Activated CD8-positive, alpha-beta memory T cell treated with anti-CD3 and anti-CD28 coated beads, Interleukin-2, amount 50 U/mL, for 1 hour (primary cell): ENCODE data around the gene DENND2A.

Experiments used
- DNase-seq: peaks from one replicate; pipeline ENCODE4 v3.0.0-alpha.2; 2020; ENCODE audit errors: extremely low read depth

DENND2A gene

DNA sequence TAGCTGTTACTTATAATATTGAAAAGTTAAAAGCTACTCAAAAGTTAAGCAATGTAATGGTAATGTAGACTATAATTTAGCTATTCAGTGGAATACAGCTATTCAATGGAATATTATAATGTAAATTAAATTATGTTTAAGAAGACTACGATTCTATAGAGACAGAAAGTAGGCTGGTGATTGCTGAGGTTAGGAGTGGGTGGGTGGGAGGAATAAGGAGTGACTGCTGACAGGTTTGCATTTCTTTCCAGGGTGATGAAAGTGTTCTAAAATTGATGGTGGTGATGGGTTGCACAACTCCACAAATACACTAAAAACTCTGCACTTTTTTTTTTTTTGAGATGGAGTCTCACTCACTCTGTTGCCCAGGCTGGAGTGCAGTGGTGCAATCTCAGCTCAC lies 21.4 kb downstream of the DENND2A start:
- no peak for DNase-seq

DNA sequence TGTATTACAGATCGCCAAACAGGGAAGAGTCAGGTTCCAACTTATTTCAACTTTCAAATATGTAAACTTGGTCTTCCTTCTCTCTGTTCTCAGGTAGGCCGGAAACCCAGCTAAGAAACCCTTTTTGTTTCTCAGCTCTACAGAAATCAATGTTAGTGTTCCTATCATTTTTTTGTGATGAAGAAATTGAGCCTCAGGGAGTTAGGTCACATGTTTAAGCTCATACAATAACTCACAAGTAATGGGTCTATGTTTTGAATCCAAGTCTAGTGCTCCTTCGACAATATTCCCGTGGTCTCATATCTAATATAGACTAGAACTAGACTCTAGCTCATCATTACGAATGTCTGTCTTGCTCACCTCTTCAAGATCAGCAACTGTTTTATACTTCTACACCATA lies 22.3 kb downstream of the DENND2A start:
- no peak for DNase-seq

DNA sequence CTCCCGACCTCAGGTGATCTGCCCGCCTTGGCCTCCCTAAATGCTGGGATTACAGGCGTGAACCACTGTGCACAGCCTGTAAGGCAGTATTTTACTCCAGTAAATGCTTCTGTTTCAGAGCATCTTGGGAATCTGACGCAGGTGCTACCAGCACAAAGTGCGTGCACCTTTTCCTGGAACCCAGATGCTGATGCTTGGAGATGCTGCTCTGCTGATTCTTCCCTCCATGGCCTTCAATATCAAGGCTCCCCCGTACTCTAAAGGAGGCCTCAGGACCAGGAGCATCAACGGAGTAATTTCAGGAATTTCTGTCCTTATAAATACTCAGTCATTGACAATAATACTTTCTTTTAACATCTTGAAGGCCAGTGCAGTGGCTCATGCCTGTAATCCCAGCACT lies 23.5 kb downstream of the DENND2A start:
- no peak for DNase-seq

DNA sequence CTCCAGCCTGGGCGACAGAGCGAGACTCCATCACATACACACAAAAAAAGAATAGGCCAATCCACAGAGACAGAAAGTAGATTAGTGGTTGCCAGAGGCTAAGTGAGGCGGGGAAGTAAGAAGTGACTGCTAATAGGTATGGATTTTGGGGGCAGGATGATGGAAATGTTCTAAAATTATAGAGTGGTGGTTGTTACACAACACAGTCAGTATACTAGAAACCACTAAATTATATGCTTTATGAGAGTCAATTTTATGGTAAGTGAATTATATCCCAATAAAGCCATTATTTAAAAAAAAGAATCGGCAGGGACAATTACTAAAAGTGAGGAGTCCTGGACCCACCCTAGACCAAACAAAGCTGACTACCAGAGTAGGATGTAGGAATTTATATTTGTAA lies 24.3 kb downstream of the DENND2A start:
- DNase-seq, result no peak

DNA sequence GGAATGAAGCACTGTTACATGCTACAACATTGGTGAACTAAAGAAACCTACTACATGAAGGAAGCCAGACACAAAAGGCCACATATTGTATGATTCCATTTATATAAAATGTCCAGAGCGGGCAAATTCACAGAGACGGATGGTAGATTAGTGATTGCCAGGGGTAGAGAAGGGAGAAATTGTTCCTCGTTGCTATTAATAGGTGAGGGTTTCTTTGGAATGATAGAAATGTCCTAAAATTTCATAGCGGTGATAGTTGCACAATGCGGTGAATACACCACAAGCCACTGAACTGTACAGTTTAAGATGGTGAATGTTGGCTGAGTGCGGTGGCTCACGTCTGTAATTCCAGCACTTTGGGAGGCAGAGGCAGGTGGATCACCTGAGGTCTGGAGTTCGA lies 29.0 kb downstream of the DENND2A start:
- DNase-seq, result no peak

DNA sequence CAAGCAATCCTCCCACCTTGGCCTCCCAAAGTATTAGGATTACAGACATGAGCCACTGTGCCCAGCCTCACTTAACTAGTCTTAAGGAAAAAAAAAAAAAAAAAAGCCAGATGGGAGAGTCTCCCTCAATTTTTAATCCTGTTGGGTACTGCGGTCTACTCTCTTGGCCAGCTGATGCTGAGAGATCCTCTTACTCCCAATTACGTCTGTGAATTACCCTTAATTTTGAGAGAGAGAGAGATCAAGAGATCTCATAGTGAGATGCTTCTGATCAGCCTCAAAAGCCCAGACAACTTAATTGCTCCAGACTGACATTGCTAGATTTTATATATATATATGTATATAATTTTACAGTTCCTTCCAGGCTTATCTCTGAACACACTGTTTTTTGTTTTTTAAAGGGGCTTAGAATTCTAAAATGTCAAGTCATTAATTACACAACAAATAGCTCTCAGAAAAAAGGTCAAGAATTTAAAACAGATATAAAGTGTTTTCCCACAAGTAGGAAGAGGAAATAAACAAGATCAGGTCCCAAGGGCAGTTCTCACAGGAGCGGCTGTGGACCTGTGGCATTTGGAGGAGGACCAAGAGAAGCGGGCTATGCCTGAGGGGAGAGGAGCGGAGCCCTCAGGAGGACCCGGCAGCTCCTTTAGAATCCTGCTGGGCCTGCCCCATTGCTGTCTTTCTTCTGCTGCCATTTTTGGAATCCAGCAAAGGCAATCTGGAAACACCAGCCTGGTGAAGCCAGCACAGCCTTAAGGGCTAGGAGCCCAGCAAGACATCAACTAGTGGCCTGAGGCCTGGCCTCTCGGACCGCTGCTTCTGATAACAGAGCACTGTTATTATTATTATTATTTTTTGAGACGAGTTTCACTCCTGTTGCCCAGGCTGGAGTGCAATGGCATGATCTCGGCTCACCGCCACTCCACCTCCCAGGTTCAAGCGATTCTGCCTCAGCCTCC lies 30.1 kb downstream of the DENND2A start:
- DNase-seq, result no peak

DNA sequence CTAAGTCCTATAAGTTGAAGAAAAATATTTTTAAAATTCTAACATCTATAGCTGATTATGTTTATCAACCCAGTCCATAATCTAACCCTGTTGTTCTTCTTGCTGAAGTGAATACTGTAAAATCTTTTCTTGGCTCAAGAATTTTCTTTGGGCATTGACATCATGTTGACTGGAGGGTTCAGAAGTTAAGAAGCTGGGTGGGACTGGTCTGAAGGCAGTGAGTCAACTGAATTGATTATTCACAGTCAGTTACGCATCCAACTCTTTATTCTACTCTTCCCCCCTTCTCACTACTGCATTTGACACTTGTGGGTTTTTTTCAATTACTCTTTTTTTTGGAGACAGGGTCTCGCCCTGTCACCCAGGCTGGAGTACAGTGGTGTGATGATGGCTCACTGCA lies 31.0 kb downstream of the DENND2A start:
- DNase-seq, result no peak

DNA sequence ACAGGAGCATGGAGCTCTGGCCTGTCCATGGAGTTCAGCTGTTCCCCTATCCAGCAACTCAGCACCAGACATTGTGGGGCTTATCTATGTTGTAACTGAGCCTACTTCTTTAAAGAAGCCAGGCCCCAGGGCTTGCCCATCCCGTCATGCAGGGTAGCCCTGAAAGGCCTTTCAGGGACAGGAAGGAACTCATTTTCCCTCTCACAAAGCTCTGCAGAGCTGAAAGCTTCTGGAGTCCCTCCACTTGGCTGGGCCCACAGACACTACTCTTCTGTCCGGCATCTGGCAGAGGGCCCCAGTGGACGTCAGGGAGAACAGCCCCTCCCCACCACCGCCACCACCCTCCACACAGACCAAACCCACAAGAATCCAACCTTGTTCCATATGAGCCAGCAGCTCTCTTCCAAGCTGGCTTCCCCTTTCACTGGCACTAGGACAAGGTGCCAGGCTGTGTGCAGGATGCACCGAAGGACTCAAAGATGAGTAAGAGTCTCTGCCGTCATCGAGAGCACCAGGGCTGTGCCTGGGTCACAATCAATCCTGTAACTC lies 33.1 kb downstream of the DENND2A start:
- DNase-seq, result no peak

DNA sequence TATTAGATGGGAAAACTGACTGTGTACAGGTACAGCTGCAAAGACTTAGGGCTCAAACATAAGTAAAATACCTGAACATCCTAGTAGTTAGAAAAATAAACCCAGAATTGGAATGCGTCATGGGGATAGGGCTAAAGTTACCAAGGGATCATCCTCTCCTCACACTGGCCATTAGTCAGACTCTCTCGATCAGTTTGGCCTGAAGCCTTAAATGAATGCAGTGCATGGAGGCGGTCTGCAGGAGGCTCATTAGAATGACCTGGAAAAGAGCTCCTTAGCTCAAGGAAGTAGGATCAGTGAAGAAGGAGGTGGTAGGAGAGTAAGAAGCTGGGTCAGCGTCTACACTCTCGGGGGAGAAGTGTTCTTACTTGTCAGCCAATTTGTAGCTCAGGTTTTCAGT lies 35.3 kb downstream of the DENND2A start:
- no peak for DNase-seq

DNA sequence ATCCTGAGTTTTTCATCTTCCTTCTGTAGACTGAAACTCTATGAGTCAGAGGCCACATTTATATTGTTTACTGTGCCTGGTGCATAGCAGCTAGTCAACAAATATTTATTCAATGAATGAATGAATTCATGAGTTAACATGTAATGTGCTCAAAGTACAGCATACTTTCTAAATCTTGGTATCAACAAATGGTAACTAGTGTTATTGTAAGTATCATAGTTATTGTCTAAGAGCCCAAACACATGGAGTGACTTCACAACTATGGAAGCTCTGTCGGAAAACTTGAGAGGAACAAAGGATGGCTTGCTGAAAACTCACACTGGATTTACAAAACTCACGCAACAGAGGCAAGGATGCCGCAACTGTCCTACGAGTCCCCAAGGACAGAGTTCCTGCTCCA lies 35.9 kb downstream of the DENND2A start:
- DNase-seq, result no peak

DNA sequence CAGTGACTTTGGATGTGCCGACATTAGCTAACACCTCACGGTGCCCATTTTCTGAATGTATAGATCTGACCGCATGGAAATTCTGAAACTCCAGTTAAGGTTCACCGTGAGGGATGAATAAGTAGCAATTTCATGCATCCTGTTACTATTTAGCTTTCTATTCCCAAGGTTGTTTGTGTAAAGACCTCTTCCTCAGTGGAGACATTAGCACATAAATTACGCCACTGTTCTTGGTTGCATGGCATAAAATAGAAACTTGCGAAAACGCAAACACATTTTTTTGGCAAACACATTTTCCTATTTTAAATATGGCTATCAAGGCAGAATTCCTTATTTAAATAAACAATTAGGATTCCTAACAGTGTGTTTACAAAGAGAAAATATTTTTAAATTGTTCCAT lies 36.5 kb downstream of the DENND2A start:
- no peak for DNase-seq

DNA sequence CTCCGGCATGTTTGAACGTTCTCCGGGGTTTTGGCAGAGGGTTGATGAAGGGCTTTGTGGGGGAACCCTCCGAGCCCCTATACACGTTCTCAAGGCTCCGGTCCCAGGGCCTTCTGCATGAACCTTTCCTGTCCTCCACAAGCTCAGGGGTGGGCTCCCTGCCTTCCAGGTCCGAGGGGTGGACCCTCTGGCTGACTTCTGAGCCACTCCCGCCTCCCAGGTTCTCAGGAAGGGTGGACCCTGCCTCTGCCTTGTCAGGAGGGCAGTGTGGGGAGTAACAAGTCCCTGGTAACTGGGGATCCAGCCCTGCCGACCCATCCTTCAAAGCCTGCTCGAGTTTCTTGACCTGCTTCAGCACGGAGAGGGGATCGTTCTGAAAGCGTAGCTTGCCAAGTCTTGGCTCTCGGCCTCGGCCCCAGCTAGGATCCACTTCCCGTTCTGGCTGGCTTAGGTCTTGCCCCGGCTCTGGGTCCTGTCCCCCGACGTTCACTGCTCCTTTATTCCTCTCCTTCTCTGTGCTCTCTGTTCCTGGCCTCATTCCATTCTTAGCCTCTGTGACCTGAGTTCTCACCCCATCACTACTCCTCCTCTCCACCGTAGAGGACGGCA lies 38.9 kb downstream of the DENND2A start:
- DNase-seq, result no peak

DNA sequence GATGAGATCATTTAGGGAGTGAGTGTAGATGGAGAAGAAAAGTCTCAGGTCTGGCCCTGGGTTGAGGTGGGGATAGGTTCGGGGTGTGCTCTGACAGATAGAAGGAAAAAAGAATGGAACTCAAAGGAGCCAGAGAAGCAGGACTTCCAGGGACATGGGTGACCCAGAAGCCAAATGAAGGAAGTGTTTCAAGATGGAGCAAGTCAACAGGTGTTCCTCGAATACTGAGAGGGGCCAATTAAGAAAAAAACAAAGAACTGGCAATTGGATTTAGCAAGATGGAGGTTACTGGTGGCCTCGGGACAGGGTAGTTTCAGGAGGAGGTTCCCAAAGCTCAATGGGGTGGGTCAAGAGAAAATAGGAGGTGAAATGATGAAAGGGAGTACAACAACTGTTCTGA lies 40.3 kb downstream of the DENND2A start:
- no peak for DNase-seq

DNA sequence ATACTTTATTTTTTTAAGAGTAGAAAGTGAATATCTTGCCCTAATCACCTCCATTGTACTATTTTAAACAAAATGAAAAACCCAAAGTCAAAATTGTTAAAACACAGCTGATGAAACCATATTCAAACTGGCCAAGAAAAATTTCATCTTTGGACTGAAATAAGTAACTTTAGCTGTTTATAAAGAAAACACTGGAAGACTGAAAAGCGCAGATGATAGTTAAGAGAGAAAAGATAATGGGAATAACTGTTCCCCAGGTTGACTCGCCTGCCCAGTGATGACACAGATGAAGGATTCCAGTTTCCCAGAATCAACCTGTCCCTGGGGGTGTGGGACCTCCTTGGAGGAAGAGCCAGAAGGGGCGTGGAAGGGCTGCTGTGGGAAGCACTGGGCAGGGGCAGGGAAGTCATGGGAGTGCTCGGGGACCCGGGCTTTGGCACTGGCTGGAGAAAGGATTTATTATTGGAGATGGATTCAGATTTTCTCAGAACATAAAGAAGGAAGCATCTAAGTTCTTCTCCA lies 43.1 kb downstream of the DENND2A start:
- no peak for DNase-seq

DNA sequence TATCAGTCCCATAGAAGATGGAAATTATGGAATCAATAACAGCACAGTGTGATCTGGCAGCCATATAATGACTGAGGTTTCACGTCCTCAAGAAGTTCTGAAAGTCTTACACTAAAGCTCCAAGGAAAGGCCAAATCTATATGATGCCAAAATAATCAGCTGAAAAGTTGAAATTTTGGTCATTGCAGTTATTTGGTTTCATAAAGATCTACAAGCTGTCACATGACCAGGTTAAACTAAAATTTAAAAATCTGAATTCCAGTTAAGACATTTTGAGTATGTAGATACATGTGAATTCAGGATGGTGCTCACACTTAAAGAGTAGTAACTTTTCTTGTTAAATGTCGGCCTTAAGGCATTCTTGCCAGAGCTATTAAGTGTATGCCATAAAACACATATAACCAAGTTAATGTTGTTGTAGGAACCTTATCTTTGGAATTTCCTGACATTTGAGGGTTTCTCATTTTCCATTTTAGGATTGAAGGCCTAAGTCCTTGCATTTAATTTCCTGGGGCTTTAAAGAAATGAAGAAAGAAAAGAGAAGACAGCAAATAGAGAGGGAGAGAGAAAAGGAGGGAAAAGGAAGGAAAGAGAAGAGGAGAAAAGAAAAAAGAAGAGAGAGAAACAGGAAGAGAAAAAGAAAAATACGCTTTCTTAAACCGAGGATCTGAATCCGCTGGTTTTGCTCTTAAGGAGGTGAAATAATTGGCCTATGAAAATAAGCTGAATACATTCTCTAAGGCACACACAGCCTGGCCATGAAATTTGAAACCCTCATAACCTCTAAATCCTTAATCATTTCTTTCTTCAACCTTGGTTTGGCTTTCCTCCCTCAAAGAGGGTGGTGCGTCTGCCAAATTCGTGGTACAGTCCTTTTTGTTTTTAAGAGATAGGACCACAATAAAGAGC lies 43.8 kb downstream of the DENND2A start:
- no peak for DNase-seq

DNA sequence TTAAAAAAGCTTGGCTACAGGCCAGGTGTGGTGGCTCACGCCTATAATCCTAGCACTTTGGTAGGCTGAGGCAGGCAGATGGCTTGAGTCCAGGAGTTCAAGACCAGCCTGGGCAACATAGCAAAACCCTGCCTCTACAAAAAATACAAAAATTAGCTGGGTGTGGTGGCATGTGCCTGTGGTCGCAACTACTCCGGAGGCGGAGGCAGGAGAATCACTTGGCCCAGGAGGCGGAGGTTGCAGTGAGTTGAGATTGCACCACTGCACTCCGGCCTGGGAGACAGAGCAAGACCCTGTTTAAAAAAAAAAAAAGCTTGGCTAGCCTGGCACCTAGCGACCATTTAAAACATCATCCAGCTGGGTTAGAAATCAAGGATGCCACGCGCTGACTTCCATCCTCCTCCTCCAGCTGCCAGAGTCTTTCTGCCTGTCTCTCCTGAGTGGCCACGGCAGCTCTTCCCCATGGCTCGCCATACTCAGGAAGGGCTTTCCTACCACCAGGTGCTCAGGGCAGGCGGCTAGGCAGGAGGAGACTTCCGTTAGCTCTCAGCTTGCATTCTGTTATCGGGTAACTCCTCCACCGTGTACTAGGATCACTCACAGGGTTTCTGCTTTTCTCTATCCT lies 45.0 kb downstream of the DENND2A start:
- DNase-seq, result no peak

DNA sequence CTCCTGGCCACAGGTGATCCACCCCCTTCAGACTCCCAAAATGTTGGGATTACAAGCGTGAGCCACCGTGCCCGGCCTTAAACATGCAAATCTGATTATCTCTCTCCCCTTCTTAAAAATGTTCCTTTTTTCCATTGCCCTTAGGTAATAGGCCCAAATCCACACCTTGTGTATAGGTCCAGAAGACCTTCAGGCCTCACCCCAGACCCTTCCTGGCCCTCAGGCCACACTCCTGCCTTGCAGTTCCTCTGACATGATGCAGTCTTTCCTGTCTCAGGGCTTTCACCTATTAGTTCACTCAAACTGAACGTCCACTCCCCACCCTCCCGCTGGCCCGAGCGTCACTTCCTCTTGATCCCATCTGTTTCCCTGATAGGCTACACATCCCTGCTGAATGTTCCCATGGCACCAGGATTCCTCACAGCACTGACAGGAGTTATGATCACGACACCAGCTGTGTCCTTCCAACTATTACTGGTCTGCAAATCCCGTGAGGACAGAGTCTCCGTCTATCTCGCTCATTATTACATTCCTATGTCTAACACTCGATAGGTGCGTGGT lies 46.4 kb downstream of the DENND2A start:
- DNase-seq, result no peak

DNA sequence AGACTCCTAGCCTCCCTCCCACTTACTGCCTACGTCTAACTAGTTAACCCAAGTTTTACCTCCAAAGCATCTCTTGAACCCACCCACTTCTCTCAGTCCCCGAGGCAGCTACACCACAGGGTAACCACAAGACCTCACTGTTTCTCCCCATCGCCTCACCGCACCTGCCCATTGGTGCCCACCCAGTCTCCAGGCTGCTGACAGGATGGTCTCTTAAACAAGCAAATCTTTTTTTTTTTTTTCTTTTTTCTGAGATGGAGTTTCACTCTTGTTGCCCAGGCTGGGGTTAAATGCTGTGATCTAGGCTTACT lies 47.0 kb downstream of the DENND2A start:
- DNase-seq, result no peak

DNA sequence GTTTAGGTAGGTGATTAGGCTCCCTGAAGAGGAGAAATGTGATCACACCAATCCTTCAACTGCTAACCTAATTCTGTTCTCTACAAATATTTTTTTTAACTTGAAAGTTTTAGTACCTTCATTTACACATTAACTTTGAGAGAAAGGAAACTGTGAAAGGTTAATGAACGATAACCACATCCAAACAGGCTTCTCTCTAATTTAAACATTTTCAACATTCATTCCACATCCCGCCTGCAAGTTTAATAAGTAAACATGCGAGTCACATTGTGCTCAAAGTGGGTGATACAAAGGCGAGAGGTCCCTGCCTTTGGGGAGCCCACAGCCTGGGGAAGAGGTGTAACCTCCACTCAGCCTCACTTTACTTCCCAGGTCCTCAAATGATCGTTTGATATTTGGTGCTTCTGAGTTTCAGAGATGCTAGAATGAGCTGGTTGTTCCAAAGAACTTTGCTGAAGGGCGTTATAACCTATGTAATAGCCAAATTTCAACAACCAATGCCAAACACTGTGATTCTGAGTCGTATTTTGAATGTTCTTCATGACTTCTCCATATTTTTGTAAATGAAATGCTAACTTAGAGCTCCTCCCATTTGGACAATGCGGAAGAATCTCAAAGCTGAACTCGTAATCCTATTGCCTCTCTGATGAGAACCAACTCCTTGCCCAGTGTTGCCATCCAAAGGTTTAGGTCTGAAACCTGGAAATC lies 47.5 kb downstream of the DENND2A start:
- DNase-seq, result no peak

DNA sequence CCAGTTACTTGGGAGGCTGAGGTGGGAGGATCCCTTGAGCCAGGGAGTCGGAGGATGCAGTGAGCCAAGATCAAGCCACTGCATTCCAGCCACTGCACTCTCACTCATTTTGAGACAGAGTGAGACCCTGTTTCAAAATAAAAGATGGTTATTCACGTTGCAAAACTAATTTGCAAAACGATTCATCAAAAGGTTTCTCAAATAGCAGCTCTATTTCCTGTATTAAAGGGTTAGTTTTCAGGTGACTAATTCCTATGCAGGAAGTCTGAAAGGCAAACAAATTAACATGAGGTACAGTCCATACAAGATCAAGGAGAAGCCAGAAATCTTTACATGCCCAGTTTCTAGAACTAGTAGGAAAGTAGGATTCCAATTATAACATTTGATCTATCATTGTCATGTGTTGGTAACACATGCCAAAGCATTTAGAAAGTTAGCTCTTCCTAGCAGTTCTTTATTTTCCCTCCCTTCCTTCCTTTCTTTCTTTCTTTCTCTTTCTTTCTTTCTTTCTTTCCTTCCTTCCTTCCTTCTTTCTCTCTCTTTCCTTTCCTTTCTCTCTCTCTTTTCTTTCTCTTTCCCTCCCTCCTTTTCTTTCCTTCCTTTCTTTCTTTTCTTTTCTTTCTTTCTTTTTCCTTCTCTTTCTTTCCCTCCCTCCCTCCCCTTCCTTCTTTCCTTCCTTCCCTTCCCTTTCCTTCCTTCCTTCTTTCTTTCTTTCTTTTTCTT lies 49.3 kb downstream of the DENND2A start:
- DNase-seq, result no peak
